GM12878 (cell line): ENCODE results near the gene AFF1. TPM values are rescaled to one million over a fixed set of nuclear protein-coding genes. Genes with fewer than 3 reads are reported as not detected.

Experiments
- ATAC-seq: fragments of 200-7000 bp; cut with Tn5 transposase; 3 replicates; pipeline ENCODE4 v1.9.1; 2020; ENCODE audit warnings: mild to moderate bottlenecking, moderate library complexity
- BruUV-seq: library from RNA; stranded (reverse); fragments of 400-500 nt; replicated peaks from 2 replicates; lab custom pipeline; 2021; lab: Mats Ljungman, UMichigan
- CTCF ChIA-PET: fragments of 300-600 bp; sonication (Branson Sonifier 250); formaldehyde crosslinking; extraction: SDS; loops from one replicate; lab custom pipeline; 2021; ENCODE audit warnings: inconsistent platforms; lab: Yijun Ruan, JAX
- POLR2A ChIA-PET: fragments of 350-600 bp; formaldehyde crosslinking; extraction: SDS; loops from one replicate; lab custom pipeline; 2021; ENCODE audit warnings: inconsistent platforms; lab: Charles Lee
- RAD21 ChIA-PET: fragments of 300-600 bp; sonication (Branson Sonifier 250); formaldehyde crosslinking; loops from one replicate; lab custom pipeline; 2023; ENCODE audit warnings: antibody characterized with exemption; ENCODE audit not compliant: unreplicated experiment; lab: Charles Lee
- SMC1A ChIA-PET: fragments of 300-600 bp; sonication (Branson Sonifier 250); formaldehyde crosslinking; loops from one replicate; lab custom pipeline; 2023; ENCODE audit not compliant: unreplicated experiment, uncharacterized antibody; lab: Charles Lee
- DNase-seq: peaks from one replicate; pipeline ENCODE4 v3.0.0-alpha.2; 2011; ENCODE audit warnings: low read depth, low spot score
- FAIRE-seq: peaks from 3 replicates; lab custom pipeline; 2011; peaks lifted over from hg19 to GRCh38; lab: Jason Lieb, UNC
- H2AFZ ChIP-seq: 2 replicates; pipeline ENCODE4 v1.6.0; 2011; ENCODE audit warnings: low read depth, low read length, control low read depth; ENCODE audit not compliant: control insufficient read depth
- H3K27ac ChIP-seq: 2 replicates; pipeline ENCODE4 v1.5.1; 2011; ENCODE audit warnings: control low read depth; ENCODE audit not compliant: control insufficient read depth, insufficient read depth
- H3K27me3 ChIP-seq, 2 experiments: replicated peaks in 1 of 2; 2 replicates each; pipeline versions ENCODE4 v1.6.0 to v1.6.1; 2011; ENCODE audit warnings: low read length in 1 of 2; ENCODE audit not compliant: control insufficient read depth in 2 of 2, insufficient read depth in 2 of 2
- H3K36me3 ChIP-seq, 2 experiments: 2 replicates each; pipeline ENCODE4 v1.5.1; 2011; ENCODE audit warnings: low read length in 1 of 2; ENCODE audit not compliant: control insufficient read depth in 2 of 2, insufficient read depth in 2 of 2
- H3K4me1 ChIP-seq: 2 replicates; pipeline ENCODE4 v1.6.1; 2011; ENCODE audit warnings: mild to moderate bottlenecking, low read length, moderate library complexity, mixed read lengths; ENCODE audit not compliant: control insufficient read depth, insufficient read depth
- H3K4me2 ChIP-seq: 2 replicates; pipeline ENCODE4 v1.6.0; 2011; ENCODE audit warnings: control low read depth; ENCODE audit not compliant: control insufficient read depth, insufficient read depth
- H3K4me3 ChIP-seq: fragments of 200-600 bp; sonication (generic); 2 replicates; pipeline ENCODE4 v1.5.1; 2016
- H3K79me2 ChIP-seq: 2 replicates; pipeline ENCODE4 v1.6.0; 2011; ENCODE audit warnings: low read length; ENCODE audit not compliant: control insufficient read depth, insufficient read depth
- H3K9ac ChIP-seq: 2 replicates; pipeline ENCODE4 v1.8.0; 2011; ENCODE audit warnings: low read length, control low read depth, mixed read lengths; ENCODE audit not compliant: control insufficient read depth, insufficient read depth
- H3K9me3 ChIP-seq: replicated peaks from 3 replicates; pipeline ENCODE4 v1.5.1; 2011; ENCODE audit warnings: mild to moderate bottlenecking, low read length; ENCODE audit not compliant: control insufficient read depth, insufficient read depth
- H4K20me1 ChIP-seq: 2 replicates; pipeline ENCODE4 v1.6.0; 2011; ENCODE audit not compliant: control insufficient read depth, insufficient read depth
- BCL3 ChIP-seq: IDR thresholded peaks from 2 replicates; pipeline ENCODE4 v1.6.1; 2011; ENCODE audit warnings: borderline replicate concordance, low read depth, mild to moderate bottlenecking, moderate library complexity, low read length; ENCODE audit not compliant: insufficient read depth, poor library complexity, severe bottlenecking
- BRCA1 ChIP-seq: IDR thresholded peaks from 2 replicates; pipeline ENCODE4 v1.6.1; 2011; ENCODE audit warnings: low read depth, low read length, improper control_type of control experiment
- CTCF ChIP-seq, 3 experiments: IDR thresholded peaks in 2 of 3; conservative IDR thresholded peaks in 1 of 3; 2 replicates each; pipeline ENCODE4 v1.5.1; 2011; ENCODE audit warnings: low read depth in 3 of 3, low read length in 3 of 3, mild to moderate bottlenecking in 3 of 3, control low read depth in 2 of 3, moderate library complexity in 2 of 3, inconsistent platforms in 1 of 3, mixed read lengths in 1 of 3; ENCODE audit not compliant: control insufficient read depth in 2 of 3, insufficient read depth in 1 of 3; ENCODE audit errors: extremely low read depth in 1 of 3
- DPF2 ChIP-seq: fragments of 450-650 bp; IDR thresholded peaks from 2 replicates; pipeline ENCODE4 v1.6.1; 2017; ENCODE audit warnings: mild to moderate bottlenecking
- E4F1 ChIP-seq: fragments of 450-650 bp; IDR thresholded peaks from 2 replicates; pipeline ENCODE4 v1.6.1; 2018; ENCODE audit warnings: borderline replicate concordance, mild to moderate bottlenecking; ENCODE audit not compliant: partially characterized antibody
- EZH2 ChIP-seq: IDR thresholded peaks from 2 replicates; pipeline ENCODE4 v1.6.1; 2012; ENCODE audit warnings: low read depth, mild to moderate bottlenecking, control low read depth, inconsistent platforms, low read length, borderline replicate concordance; ENCODE audit not compliant: control insufficient read depth
- FOXK2 ChIP-seq: fragments of 450-650 bp; IDR thresholded peaks from 2 replicates; pipeline ENCODE4 v1.6.1; 2017; ENCODE audit warnings: mild to moderate bottlenecking, moderate library complexity
- HDGF ChIP-seq: fragments of 450-650 bp; IDR thresholded peaks from 2 replicates; pipeline ENCODE4 v1.6.1; 2016; ENCODE audit warnings: antibody characterized with exemption
- IKZF1 ChIP-seq: fragments of 450-650 bp; conservative IDR thresholded peaks from 2 replicates; pipeline ENCODE4 v1.6.1; 2017; ENCODE audit warnings: antibody characterized with exemption, mild to moderate bottlenecking
- MXI1 ChIP-seq: fragments of 150-350 bp; IDR thresholded peaks from 2 replicates; pipeline ENCODE4 v1.6.1; 2011; ENCODE audit warnings: low read depth, mild to moderate bottlenecking, inconsistent platforms, low read length, improper control_type of control experiment
- NFYA ChIP-seq: IDR thresholded peaks from 2 replicates; pipeline ENCODE4 v1.6.1; 2011; ENCODE audit warnings: low read depth, mild to moderate bottlenecking, low read length, improper control_type of control experiment, borderline replicate concordance
- POLR2A ChIP-seq: IDR thresholded peaks from 2 replicates; pipeline ENCODE4 v1.6.1; 2011; ENCODE audit warnings: low read depth, mild to moderate bottlenecking, low read length
- RB1 ChIP-seq: fragments of 450-650 bp; formaldehyde crosslinking; IDR thresholded peaks from 2 replicates; pipeline ENCODE4 v1.6.1; 2017; ENCODE audit warnings: mild to moderate bottlenecking, borderline replicate concordance
- STAT3 ChIP-seq: IDR thresholded peaks from 2 replicates; pipeline ENCODE4 v1.6.1; 2011; ENCODE audit warnings: low read depth, low read length, improper control_type of control experiment
- TARDBP ChIP-seq: IDR thresholded peaks from 2 replicates; pipeline ENCODE4 v1.6.1; 2016; ENCODE audit warnings: borderline replicate concordance
- USF2 ChIP-seq: IDR thresholded peaks from 2 replicates; pipeline ENCODE4 v1.6.1; 2011; ENCODE audit warnings: low read depth, low read length, improper control_type of control experiment, borderline replicate concordance
- YBX1 ChIP-seq: fragments of 450-650 bp; IDR thresholded peaks from 2 replicates; pipeline ENCODE4 v1.6.1; 2016; ENCODE audit warnings: antibody characterized with exemption
- WGBS: methylation state at CpG from one replicate; pipeline ENCODE4 v1.1.6; 2016; ENCODE audit warnings: low lambda C conversion rate; ENCODE audit not compliant: insufficient replicate concordance, insufficient coverage; ENCODE audit errors: missing lambda C conversion rate; 5-methylcytosine and 5-hydroxymethylcytosine counted together
- in situ Hi-C: fragments of 300-500 bp; cut with MboI; formaldehyde crosslinking; loops from 9 replicates; pipeline ENCODE4 v1.14.3; 2018; ENCODE audit warnings: mixed read lengths
- intact Hi-C: fragments of 100-400 bp; cut with micrococcal nuclease; formaldehyde crosslinking; loops from one replicate; pipeline ENCODE4 v1.14.2; 2022; ENCODE audit not compliant: unreplicated experiment
- polyA plus RNA-seq, 11 experiments: library from polyadenylated mRNA; depleted of rRNA in 4 of 11; unstranded in 6 of 11; stranded (reverse) in 5 of 11; fragments of >200 nt; fragmentation: Nextera tagmentation in 4 of 11; fragmentation: Illumina TruSeq in 1 of 11; extraction: Ambion mirVana in 4 of 11; extraction: Trizol in 1 of 11; gene quantifications; 1 replicate in 1 of 11; 2 replicates in 10 of 11; pipeline versions ENCODE4 v1.2.1 to v1.2.3, GENCODE V29; 2011 to 2016; ENCODE audit warnings: inconsistent platforms in 2 of 11, missing spikeins in 2 of 11, low read depth in 1 of 11
- total RNA-seq, 4 experiments: library from RNA; depleted of rRNA in 3 of 4; stranded (reverse); fragments of >200 nt in 3 of 4; fragmentation: Illumina TruSeq in 1 of 4; extraction: Trizol in 1 of 4; gene quantifications; 2 replicates each; pipeline versions ENCODE4 v1.2.1 to v1.2.3, GENCODE V29; 2013 to 2021

Gene AFF1
- total and polyA plus RNA-seq, 10 of the 15 experiments (the other 5 are each of a cell fraction or from before 2014, with no cell fraction given) = 3.5 to 56.1 (median 21.5) TPM

- WGBS = 100% methylated on average over 1 of the region's 1 CpG
- DNase-seq (no peak), FAIRE-seq (no peak)
- Histone ChIP-seq H3K9me3 (no peaks in the 10 kb centered on the region), H3K4me3 (no peak overlapping the region), H3K4me2 (no peak overlapping the region), H3K79me2 (no peaks in the 10 kb centered on the region), H2AFZ (no peak overlapping the region), H3K27ac (no peak overlapping the region)
- no TSS peak for BruUV-seq
- SMC1A ChIA-PET = interaction anchor here (0.6 to 1.4 kb wide), 2 partner anchors 8 to 13 kb away, joined by 3 read pairs; no protein-coding TSS in a partner anchor
- CTCF ChIA-PET = interaction anchor here (0.6 kb wide), 1 partner anchor 126 kb away, joined by 3 read pairs; no protein-coding TSS in a partner anchor
- POLR2A ChIA-PET = no interaction called here
- RAD21 ChIA-PET = interaction anchor here (1.5 kb wide), 1 partner anchor 187 kb away, joined by 5 read pairs; no protein-coding TSS in a partner anchor
- intact Hi-C loops = no loop called here
- TF ChIP-seq TARDBP = no peak
- no peak for TF ChIP-seq IKZF1
- no peak for TF ChIP-seq CTCF (IDR thresholded peaks at IDR 0.05 in 2 of 3, conservative IDR thresholded peaks at IDR 0.05 in 1 of 3; ENCODE audit: control insufficient read depth in 2 of 3, extremely low read depth in 1 of 3, insufficient read depth in 1 of 3, low read depth in 3 of 3, low read length in 3 of 3)
- TF ChIP-seq BCL3 = no peak
- no peak for TF ChIP-seq STAT3
- no peak for TF ChIP-seq EZH2
- no peak for TF ChIP-seq RB1
- TF ChIP-seq FOXK2 = no peak
- TF ChIP-seq USF2 = no peak
- TF ChIP-seq DPF2 = no peak
- no peak for TF ChIP-seq BRCA1
- TF ChIP-seq HDGF = no peak
- no peak for TF ChIP-seq NFYA
- no peak for TF ChIP-seq MXI1
- no peak for TF ChIP-seq YBX1
- no peak for TF ChIP-seq E4F1
- TF ChIP-seq POLR2A = no peak
- TF ChIP-seq, all 136 proteins: peak for 0
- Histone ChIP-seq H4K20me1 (no peaks in the 10 kb centered on the region), H3K4me1 (no peaks in the 10 kb centered on the region), H3K9ac (no peak overlapping the region), H3K27me3 (no peaks in the 10 kb centered on the region), H3K36me3 (peaks cover 9 to 35% of the 10 kb centered on the region in 2 experiments)
- no peak for ATAC-seq
- in situ Hi-C loops = no loop called here
Measured at GRCh38 chr4:87109945-87110344, 175.1 kb downstream of the AFF1 start.
